GM18502 (cell line): ENCODE data around the gene PARD3B.

Experiments used
- ATAC-seq: cut with Tn5 transposase; IDR thresholded peaks from one replicate; pipeline ENCODE4 v1.9.1; 2021; ENCODE audit warnings: mild to moderate bottlenecking; ENCODE audit not compliant: unreplicated experiment, poor library complexity

Gene PARD3B

DNA sequence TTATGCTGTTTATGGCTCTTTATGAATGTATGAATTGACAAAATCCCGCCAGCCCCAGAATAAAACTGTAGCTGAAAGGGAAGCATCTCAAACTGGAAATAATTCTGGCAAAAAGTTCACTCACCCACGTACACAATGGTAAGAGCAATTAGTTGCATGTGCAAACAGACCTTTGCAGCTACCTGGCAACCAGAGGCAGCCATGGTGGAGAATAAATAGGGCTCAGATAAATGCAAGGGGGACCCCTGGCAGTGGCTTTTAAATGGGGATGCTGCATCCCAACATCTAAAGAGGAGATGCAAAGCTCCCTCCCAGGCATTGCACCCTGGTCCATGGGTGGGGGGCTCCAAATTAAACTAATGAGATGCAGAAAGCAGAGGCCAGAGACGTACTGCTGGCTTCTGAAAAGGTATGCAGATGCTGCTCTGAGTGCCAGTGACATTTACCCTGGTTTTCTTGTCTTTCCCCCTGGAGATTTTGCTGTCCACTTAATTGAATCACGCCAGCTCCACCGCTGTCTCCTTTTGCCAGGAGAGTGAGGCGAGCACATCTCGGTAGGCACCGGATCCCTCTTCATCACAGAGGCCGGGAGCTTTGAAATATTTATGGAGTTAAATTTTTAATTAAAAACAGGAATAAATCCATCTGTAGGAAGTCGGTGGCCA lies 1010.4 kb downstream of the PARD3B start:
- no peak for ATAC-seq

DNA sequence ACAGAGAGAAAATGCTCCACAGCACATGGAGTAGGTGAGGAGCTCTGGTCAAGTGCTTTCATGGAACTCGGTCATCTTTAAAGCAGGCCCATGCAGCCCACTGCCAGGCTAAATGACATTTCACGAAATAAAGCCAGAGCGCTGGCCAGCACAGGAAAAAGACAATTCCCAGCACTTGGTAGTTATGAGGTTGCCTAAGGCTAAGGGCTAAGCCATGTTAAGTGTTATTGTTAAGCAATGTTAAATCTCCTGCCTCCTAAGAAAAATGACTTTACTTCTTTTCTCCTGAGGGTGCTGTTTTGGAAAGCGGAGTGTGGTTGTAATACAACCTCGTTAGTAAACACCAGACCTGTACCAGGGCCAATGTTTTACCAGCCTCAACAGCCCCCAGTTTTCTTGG lies 1011.1 kb downstream of the PARD3B start:
- ATAC-seq, result no peak

DNA sequence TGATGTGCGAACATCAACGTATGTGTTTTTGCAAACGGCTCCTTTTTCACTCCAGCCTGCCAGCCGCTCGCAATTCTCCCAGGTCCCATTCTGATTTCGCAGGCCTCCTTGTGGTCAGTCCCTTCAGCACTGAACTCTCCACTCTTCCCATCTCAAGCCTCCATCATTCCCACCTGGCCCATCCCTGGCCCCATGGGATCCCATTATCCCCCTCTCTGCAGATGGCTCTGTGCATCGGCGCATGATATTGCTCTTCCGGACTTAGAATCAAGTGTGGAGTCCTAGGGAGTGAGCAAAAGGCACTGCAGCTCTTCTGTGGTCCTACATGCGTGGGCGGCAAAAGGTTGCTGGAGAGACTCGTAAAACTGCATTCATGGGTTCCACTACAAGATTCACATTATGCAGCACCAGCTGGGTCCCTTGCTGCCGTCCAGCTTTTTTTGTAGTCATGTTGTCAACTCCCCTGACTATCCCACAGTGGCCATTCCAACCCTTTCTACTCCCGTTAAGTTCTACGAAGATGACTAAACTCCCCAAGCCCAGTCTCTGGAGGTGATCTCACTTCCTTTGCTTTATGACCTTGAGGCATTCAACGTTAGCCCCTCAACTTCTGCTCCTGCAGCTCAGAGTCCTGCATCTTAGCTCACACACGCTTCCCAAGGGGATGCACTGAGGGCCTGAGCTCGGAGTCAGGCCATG lies 1011.7 kb downstream of the PARD3B start:
- ATAC-seq, result no peak

DNA sequence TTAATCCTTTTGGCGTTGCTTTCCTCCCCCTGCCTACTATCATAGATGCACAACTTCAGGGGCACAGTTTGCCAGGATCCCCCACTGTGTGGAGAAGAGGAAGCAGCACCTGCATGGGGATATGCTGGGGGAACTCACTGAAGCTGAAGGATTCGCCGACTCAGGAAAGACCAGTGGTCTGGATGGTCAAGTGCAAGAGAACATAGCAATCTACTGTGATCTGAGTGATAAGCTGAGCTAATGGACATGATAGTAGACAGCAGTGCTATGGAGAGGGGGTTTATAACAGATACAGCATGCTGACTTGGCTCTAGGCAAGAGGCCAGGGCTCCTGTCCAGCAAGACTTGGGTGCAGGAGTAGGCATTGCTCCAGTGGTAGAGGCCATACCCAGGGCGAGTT lies 1012.6 kb downstream of the PARD3B start:
- ATAC-seq, result no peak

DNA sequence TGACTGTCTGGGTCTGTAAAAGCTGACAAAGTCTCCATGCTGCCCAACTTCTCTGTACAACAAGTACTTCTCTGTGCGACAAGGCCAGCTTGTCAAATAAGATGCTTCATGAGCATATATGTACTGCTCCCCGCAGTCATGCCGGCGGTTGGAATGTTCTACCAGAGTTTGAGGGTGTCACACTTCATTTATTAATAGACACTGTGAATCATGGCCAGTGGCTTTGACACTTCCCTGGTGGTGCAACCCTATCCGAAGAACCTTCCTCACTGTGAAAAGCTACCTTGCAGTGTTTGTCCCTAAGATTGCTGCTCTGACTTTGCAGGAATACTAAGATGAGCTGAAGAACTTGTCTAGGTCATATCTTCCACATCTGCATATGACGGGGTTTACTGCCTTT lies 1016.2 kb downstream of the PARD3B start:
- no peak for ATAC-seq

DNA sequence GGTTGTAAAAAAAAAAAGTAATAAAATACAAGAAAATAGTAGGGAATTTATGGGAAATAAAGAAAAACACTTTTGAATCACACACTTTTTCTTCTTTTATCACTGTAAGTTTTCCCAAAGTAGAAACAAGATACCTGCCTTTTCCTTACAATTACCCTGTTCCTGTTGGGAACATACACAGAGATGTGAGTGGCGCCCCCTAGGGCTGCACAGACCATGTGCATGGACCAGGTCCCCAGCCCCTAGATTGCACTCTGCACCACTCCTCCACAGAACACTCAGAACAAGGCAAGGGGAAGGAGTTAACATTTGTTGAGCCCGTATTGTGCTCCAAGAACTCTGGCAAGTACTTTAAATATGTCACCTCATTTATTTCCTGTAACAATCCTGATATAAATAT lies 1018.4 kb downstream of the PARD3B start:
- no peak for ATAC-seq

DNA sequence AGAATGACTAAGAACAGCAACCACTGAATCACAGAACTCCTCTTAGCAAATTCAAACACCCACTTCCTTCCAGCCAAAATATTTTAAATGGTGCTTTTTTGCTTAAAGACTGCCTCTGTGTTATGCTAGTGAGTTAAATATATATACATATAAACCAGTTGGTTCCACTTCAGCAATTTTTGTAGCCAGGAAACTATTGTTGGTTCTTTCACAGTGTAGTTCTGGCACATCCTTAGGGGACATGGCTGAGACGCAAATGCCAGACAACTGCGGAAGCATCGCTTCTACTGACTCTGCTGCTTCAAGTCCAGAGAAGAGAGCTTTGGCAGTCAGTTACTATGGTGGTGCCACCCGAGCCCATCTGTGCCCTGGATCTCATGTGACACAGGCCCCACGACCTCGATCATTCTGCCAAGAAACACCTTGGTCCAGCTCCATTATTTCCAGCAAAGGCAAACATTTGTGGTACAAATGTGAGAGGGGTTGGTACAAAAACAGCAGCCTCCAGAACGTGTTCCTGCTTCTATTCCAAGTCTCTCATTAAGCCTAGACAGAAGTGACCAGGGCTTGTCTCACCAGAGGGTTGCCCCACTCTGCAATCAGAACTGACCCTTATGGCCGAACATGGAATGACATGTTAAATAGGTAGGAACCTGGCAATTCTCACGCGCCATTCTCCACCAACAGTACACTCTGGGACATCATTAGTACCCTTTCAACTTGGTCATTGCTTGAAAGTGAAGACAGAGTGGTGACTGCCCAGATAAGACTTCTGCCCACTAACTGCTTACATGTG lies 1019.3 kb downstream of the PARD3B start:
- no peak for ATAC-seq

DNA sequence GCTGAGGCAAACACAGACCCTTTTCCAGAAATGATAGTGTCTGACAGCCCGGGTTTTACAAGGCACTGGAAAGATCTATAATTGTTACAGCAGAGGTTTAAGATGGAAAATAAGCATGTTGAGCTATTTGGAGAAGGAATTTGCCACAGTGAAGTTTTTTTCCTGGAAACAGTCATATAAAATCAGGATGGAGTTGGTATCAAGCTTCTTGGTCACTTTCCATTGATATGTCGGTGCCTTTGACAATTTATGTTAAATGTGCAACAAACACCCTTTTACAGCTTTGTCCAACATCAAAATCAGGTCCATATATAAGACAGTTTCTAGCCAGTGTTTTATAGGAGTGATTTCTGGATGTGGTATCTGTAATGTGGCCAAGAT lies 1019.9 kb downstream of the PARD3B start:
- no peak for ATAC-seq

DNA sequence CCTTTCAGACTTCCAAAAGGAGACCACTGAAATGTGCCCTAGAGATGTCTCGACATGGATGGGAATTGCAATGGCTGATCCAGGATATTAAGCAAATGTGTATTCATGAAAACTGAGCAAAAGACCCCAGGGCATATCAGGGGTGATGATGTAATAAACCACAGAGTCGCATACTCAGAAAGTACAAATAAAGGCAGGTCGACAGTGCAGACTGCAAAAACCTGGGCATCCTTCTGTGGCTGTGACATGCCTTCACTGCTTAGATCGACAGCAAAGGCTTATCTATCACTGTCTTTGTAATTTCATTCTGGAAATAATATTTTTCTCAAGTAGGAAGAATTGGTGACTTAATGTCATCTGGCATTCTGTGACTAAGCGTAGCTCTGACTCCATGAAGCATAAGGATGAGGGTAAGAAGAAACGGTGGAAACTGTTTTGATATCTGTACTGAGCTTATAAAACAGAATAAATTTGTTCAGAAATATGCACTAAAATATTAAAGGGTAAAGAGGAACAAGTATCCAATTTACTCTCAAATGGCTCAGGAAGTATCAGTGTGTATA lies 1021.4 kb downstream of the PARD3B start:
- ATAC-seq, result no peak

DNA sequence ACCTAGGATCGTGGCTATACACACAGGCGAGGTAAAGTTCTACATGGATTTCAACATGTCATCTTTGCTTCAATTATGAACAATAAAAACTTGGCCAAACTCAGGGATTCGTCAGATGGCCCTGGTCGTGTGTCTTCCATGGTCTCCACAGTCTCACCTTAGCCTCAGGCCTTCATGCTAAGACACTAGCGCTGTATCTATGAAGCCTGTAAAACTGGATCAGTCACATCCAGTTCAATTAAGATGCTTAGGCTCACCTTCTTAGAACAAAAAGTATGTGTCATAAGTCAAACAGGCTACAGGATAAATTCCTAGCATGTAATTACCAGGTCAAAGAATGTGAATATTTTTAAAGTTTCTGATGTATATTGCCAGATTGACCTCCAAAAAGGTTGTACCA lies 1023.3 kb downstream of the PARD3B start:
- no peak for ATAC-seq

DNA sequence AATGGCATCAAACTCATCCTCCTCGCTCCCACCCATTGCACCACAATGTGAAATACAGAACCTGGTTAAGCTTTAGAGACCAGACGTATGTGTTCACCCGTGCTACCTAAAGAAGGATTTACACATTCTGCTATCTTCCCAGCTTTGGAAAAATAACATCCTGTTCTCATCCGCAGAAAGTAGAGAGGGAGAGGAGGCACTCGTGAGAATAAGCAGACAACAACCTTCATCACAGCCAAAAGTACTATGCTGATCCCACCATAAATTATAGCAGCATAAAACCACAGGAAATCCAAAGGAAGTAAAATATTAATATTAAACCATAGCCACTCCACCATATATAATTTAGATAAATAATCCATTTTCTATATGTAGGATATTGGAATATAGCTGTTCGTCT lies 1025.4 kb downstream of the PARD3B start:
- ATAC-seq, result no peak

DNA sequence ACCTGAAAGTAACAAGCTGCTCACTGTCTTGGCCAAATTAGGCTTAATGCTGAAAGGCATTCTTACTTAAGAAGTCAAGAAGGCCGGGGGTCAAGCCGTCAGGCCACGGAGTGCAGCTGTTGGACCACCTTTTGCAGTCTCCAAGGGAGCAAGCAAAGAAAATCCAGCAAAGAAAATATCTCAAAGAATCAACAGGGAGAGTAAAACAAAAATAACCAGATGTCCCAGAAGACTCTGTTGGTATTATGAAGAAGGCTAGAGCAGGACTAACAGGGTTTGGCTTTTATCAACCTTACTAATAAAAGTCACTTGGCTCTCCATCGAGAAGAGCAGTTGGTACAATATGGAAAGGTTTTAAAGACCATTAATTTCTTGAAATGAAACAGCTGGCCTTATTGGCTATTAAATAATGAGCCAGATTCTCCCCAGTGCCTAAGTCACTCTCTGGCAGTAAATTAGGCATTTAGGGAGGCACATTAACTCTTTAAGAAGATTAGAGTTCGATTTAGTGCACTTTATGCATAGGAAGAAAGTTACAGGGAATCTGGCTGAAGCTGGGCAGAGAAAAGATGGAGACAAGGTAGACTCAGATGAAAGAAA lies 1026.2 kb downstream of the PARD3B start:
- ATAC-seq, result no peak

DNA sequence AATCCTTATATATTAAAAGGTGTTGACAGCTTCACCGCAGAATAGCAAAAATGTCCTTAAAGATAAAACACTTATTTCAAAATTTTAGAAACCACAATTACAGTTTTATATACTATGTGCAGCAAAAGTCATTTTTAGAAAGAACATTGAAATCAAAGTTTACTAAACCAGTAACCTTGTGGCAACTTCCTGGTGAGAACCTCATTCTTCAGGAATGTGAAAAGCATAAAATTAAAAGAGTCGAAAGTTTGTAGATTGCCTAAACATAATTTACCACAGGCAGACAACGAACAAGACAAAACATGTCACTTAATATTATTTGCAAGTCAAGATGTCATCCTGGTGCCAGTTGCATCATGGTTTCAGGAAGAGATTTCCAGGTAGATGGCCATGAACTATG lies 1028.7 kb downstream of the PARD3B start:
- no peak for ATAC-seq

DNA sequence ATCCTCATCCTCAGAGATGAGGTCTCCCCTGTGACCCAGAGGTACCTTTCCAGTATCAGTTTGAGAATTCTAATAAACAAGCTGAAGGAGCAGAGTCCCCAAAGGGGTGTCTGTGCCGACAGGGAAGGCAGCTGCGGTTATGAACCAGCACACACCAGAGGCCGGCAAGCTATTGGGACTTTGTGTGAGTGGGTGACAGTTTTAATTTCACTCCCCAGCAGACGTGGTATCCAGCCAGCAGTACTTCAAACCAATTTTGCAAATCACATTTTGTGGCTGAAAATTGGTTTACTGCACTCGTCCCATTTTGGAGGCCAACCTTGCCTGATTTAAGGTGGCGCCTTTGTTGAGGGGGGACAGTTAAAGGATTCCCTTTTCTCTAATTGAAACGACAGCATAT lies 1034.1 kb downstream of the PARD3B start:
- ATAC-seq, result no peak

DNA sequence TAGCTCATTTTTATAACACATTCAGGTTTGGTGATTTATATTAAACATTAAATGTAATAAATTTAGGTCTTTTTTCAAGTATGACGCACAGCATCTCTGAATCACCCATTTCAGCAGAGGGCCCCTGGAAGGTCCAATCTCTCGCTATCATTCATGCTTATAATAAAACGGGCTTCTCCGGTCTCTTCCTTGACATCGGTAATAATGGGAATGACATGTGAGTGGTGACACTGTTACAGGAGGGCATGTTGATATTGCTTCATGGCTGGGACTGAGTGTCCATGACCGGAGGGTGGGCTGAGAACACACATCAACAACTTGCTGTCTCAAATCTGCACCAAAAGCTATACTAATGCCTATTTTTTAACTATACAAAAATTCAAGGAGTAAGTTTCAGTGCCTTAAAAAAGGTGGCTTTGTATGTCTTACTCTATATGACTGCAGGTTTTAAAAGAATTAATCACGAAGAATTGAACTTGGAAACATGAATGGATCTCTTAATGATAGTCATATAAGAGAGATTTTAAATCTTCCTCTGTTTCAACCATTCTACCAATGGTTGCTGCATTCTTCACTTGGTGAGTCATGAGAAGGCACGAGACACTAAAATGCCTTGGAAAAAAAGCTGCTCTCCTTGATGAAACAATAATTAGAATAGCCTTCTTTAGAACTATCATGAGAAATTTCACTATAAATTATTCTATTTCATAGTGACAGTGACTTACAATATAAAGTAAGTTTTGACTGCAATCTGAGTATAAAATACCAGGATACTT lies 1035.1 kb downstream of the PARD3B start:
- no peak for ATAC-seq

DNA sequence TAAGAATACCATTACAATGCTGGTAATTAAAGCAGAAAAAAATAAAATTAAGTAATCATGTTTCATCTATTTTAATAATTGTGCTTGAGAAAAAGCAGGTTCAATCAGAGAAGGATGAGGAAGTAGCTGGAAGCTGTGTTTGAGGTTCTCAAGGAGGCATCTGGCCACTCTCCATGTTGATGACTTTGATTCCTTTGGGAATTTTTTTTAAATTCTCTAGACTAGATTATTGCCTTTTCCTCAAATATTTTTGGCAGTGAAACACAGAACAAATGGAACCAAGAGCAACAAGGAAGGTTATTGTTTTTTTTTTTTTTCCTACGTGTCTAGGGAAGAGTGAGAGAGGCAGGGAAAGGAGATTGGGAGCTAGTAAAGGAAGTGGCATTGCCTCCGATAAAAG lies 1037.1 kb downstream of the PARD3B start:
- no peak for ATAC-seq

DNA sequence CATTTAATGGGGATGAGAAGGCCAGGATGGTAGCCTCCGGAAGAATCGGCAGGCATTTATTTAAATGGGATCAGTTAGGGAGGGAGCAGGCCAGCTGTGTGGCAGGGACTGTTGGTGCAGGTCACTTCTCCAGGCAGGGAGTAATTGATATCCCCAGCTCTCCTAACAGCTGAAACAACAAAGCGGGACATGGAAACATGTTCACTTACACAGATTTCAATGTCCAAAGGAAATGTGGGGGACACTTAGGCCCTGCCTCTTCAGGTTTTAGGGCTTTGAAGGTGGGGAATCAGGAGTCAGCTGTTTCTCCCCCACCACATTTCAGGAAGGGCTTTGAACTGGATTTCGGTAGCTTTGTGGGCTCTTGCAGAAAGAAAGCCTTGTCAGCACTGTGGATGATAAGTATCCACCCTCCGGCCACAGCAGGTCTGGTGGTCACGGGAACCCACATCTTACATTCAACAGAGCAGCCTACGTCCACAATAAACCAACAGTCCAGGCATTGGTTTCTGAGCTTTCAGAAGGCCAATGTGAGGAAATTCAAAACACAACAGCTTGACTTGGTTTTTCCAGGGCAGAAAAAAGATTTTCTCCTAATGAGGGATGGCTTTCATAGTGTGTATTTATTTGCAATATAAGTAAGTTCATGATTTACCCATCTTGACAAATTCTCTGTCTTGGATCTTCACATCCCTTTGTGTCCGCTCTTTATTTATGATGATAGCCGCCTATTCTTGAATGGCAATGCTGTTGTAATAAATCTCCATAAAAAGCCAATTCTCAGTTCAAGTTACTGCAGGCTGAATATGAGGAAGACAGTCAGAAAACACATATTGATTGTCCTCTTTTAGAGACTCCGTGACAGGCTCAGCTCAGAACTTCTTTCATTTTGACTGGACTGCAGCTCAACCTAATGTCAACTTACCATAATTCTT lies 1040.4 kb downstream of the PARD3B start:
- ATAC-seq, result no peak

DNA sequence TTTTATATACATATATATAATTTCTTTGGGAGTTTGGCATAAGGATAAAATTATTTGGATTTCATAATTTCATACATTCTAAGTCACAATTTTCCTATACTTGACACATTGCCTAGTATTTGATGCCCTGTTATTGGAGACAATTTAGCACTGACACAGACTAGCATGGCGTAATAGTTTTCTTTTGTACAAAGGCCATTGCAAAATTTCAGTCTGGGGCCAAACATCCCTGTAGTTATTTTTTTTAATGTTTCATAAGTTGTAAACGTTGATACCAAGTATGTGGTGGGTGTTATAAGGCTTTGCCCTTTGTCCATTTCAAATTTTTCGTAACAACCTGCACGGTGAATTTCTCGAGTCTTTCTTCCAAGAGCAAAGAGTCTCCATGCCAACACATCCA lies 1041.4 kb downstream of the PARD3B start:
- ATAC-seq, result no peak

DNA sequence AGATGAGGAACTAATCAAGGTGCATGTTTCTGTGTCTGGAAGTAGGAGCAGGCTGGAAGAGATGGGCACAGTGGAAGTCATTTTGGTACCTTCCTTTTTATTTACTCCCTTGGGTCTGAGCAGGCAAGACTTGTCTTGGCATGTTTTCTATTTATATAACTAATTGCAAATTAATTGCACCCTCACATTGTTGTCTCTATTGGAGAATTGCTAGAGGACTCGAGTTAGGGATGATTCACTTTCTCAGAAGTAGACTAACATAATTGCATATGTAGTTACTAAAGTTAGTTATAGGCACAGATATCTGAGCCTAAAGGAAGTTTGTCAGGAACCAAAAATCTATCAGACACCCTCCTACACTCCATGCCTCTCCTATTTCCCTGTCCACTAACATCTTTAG lies 1044.2 kb downstream of the PARD3B start:
- ATAC-seq, result no peak
